Measurements from ENCODE around the gene UQCRC1.

GRCh38 chr3:48656061-48656840, 46.8 kb upstream of the UQCRC1 start:
- TF ChIP-seq, protein P1, sequence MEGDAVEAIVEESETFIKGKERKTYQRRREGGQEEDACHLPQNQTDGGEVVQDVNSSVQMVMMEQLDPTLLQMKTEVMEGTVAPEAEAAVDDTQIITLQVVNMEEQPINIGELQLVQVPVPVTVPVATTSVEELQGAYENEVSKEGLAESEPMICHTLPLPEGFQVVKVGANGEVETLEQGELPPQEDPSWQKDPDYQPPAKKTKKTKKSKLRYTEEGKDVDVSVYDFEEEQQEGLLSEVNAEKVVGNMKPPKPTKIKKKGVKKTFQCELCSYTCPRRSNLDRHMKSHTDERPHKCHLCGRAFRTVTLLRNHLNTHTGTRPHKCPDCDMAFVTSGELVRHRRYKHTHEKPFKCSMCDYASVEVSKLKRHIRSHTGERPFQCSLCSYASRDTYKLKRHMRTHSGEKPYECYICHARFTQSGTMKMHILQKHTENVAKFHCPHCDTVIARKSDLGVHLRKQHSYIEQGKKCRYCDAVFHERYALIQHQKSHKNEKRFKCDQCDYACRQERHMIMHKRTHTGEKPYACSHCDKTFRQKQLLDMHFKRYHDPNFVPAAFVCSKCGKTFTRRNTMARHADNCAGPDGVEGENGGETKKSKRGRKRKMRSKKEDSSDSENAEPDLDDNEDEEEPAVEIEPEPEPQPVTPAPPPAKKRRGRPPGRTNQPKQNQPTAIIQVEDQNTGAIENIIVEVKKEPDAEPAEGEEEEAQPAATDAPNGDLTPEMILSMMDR (IDR thresholded peaks at IDR 0.05) = peak; percentile 47
- TF ChIP-seq CREB1 (CRISPR knock-in tag; IDR thresholded peaks at IDR 0.05) = peak; percentile 26; the same call in 1 of the 2 replicates
- TF ChIP-seq ATF1 (CRISPR knock-in tag; IDR thresholded peaks at IDR 0.05) = 0 out of 2 replicates have a peak, but pooled peaks have one; percentile 39
- TF ChIP-seq, protein P2, sequence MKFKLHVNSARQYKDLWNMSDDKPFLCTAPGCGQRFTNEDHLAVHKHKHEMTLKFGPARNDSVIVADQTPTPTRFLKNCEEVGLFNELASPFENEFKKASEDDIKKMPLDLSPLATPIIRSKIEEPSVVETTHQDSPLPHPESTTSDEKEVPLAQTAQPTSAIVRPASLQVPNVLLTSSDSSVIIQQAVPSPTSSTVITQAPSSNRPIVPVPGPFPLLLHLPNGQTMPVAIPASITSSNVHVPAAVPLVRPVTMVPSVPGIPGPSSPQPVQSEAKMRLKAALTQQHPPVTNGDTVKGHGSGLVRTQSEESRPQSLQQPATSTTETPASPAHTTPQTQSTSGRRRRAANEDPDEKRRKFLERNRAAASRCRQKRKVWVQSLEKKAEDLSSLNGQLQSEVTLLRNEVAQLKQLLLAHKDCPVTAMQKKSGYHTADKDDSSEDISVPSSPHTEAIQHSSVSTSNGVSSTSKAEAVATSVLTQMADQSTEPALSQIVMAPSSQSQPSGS (CRISPR knock-in tag; IDR thresholded peaks at IDR 0.05; ENCODE audit: borderline replicate concordance, low read depth) = no peak

Measured in WTC11 (cell line).